Muscle layer of duodenum (tissue), 2 donors: ENCODE results near the gene BRD3OS.

Source experiments
- H3K27ac ChIP-seq: one replicate; pipeline ENCODE4 v1.7.0; 2013; ENCODE audit warnings: mild to moderate bottlenecking, low read length
- H3K27me3 ChIP-seq: one replicate; pipeline ENCODE4 v1.7.0; 2013; ENCODE audit warnings: low read depth, mild to moderate bottlenecking, control low read depth, low read length
- H3K36me3 ChIP-seq, 2 donors: one replicate each; pipeline ENCODE4 v1.7.0; 2013; ENCODE audit warnings: low read length in 2 of 2, control low read depth in 1 of 2, mild to moderate bottlenecking in 1 of 2; ENCODE audit not compliant: insufficient read depth in 2 of 2, control insufficient read depth in 1 of 2
- H3K4me1 ChIP-seq, 2 donors: one replicate each; pipeline ENCODE4 v1.7.0; 2013; ENCODE audit warnings: low read length in 2 of 2, mild to moderate bottlenecking in 2 of 2, control low read depth in 1 of 2, moderate library complexity in 1 of 2; ENCODE audit not compliant: insufficient read depth in 2 of 2, control insufficient read depth in 1 of 2
- H3K4me3 ChIP-seq, 2 donors: one replicate each; pipeline ENCODE4 v1.7.0; 2013; ENCODE audit warnings: low read length in 2 of 2, low read depth in 1 of 2, mild to moderate bottlenecking in 1 of 2
- H3K9me3 ChIP-seq, 2 donors: one replicate each; pipeline ENCODE4 v1.7.0; 2013; ENCODE audit warnings: low read length in 2 of 2, control low read depth in 1 of 2, mild to moderate bottlenecking in 1 of 2; ENCODE audit not compliant: control insufficient read depth in 1 of 2
- donor health status: healthy.

BRD3OS gene

DNA sequence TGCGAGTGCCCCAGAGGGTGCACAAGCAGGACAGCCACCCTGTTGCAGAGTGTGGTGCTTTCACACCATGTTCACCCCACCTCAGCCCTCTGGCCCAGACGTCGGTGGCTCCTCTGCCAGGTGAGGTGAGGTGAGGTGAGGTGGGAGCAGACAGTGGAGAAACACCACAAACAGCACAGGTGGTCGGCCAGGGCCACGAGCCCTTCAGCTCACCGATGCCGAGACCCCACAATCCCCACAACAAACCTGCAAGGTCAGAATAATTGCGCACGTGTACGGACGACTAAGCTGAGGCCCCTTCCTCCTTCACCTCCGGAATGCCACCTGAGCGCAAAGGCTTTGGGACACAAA lies 32.0 kb downstream of the BRD3OS start:
- H3K27ac ChIP-seq: no peak overlapping the region

GRCh38 chr9:134057751-134058701 lies 32.7 kb downstream of the BRD3OS start:
- H3K4me1 ChIP-seq: peaks cover 30 to 77% of the 10 kb centered on the region in 2 donors
- H3K27ac ChIP-seq: no peak overlapping the region
- no peaks in the 10 kb centered on the region for H3K9me3 ChIP-seq
- no peaks in the 10 kb centered on the region for H3K27me3 ChIP-seq
- H3K4me3 ChIP-seq: no peak overlapping the region
- H3K36me3 ChIP-seq: peaks cover under 1 to 1% of the 10 kb centered on the region in 2 donors

More for the DNA sequence above, 32.0 kb downstream of the BRD3OS start:
- H3K36me3 ChIP-seq: peaks cover 7 to 9% of the 10 kb centered on the region in 2 donors
- no peaks in the 10 kb centered on the region for H3K27me3 ChIP-seq
- peaks cover 30 to 70% of the 10 kb centered on the region in 2 donors for H3K4me1 ChIP-seq
- H3K9me3 ChIP-seq: no peaks in the 10 kb centered on the region
- no peak overlapping the region for H3K4me3 ChIP-seq

DNA sequence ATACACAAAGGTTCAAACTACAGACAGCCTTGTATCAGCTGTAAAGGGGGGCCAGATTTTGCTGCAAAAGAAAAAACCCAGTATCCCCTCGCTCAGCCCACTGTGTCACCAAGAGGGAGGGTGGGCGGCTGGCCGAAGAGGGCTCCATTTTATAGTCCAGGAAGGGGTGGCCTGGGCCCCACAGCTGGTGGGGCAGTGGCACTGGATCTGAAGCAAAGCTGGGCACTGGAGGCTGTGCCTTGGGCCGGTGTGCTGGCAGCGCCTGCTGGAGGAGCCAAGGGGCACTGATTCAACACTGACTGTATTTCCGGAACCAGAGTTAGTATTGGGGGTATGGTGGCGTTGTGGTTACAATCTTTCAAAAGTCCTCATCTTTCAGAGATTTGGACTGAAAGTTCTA lies 33.4 kb downstream of the BRD3OS start:
- H3K27ac ChIP-seq: no peak overlapping the region
- H3K27me3 ChIP-seq: no peaks in the 10 kb centered on the region
- peaks cover 30 to 84% of the 10 kb centered on the region in 2 donors for H3K4me1 ChIP-seq
- no peaks in the 10 kb centered on the region for H3K9me3 ChIP-seq
- no peak overlapping the region for H3K4me3 ChIP-seq
- no peaks in the 10 kb centered on the region for H3K36me3 ChIP-seq

GRCh38 chr9:134059188-134059641 lies 33.9 kb downstream of the BRD3OS start:
- H3K9me3 ChIP-seq: no peaks in the 10 kb centered on the region
- no peak overlapping the region for H3K4me3 ChIP-seq
- H3K27ac ChIP-seq: no peak overlapping the region
- no peaks in the 10 kb centered on the region for H3K27me3 ChIP-seq
- H3K36me3 ChIP-seq: no peaks in the 10 kb centered on the region
- H3K4me1 ChIP-seq: peaks cover 30 to 89% of the 10 kb centered on the region in 2 donors

GRCh38 chr9:134059661-134060395 lies 34.5 kb downstream of the BRD3OS start:
- Histone ChIP-seq H3K36me3 (no peaks in the 10 kb centered on the region), H3K4me3 (no peak overlapping the region), H3K27ac (no peak overlapping the region), H3K27me3 (no peaks in the 10 kb centered on the region), H3K4me1 (peaks cover 30 to 94% of the 10 kb centered on the region in 2 donors), H3K9me3 (no peaks in the 10 kb centered on the region)

GRCh38 chr9:134060546-134060945 lies 35.3 kb downstream of the BRD3OS start:
- H3K27me3 ChIP-seq: no peaks in the 10 kb centered on the region
- no peak overlapping the region for H3K4me3 ChIP-seq
- peaks cover 28 to 94% of the 10 kb centered on the region in 2 donors for H3K4me1 ChIP-seq
- H3K9me3 ChIP-seq: no peaks in the 10 kb centered on the region
- H3K27ac ChIP-seq: no peak overlapping the region
- H3K36me3 ChIP-seq: no peaks in the 10 kb centered on the region

DNA sequence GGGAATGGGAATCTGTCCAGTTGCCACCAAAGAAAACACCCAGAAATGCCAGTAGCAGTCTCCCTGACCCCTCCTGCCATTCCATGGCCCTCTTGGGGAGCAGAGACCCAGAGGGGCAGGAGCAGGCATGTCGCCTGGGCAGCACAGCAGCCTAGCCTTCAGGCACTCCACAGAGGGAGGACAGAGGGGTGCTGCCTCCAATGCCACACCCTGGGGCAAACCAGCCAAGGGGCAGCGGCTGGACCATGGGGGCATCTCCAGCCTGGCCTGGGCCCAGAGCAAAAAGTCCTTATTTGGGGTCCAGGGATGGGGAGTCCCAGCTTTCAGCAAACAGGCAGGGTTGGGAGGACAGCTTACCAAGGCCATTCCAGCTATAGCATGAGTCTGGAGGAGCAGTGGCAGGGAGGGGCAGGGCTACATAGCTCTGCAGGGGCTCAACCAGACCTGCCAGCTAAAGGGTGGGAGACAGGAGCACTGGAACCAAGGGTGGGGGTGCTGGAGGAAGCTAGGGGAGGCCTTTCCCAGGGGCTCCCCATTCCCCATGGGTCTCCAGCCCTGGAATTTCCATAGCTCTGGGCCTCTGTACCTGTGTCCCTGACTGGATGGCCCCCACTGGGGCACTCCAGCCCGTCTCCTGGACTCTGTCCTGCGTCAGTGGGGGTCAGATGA lies 35.9 kb downstream of the BRD3OS start:
- no peaks in the 10 kb centered on the region for H3K36me3 ChIP-seq
- H3K9me3 ChIP-seq: no peaks in the 10 kb centered on the region
- H3K4me3 ChIP-seq: no peak overlapping the region
- H3K27me3 ChIP-seq: no peaks in the 10 kb centered on the region
- peaks cover 22 to 93% of the 10 kb centered on the region in 2 donors for H3K4me1 ChIP-seq
- H3K27ac ChIP-seq: no peak overlapping the region

DNA sequence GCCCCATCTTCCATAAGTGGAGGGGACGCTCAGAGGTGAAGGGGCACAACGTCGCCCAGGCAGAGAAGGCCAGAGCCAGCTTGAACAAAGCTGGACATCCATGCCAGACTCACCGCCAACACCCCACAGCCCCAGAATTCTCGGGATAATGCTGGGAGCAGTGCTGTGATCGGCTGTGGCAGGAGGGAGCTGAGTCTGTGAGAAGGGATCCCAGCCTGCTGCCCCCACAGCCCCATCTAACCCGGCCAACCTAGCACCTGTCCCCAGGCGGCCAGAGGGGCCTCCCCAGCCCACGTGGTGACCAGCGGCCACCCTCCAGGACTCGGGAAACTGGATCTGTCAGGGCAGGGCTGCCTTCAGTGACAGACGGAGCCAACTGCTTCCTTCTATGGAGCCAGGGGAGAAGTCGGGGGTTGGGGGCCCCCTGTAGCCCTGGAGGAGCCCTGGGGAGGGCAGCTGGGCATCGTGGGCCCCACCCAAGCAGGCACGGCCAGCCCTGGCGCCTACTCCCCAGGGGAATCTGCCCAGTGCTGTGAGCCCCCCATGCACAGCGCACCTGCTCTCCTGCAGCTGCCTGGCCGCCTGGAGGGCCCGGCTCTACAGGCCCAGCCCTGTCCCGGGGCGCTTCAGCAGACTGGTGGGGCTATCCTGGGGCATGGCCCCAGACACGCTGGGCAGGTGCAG lies 36.5 kb downstream of the BRD3OS start:
- no peaks in the 10 kb centered on the region for H3K36me3 ChIP-seq
- H3K27ac ChIP-seq: no peak overlapping the region
- H3K4me1 ChIP-seq: peaks cover 15 to 89% of the 10 kb centered on the region in 2 donors
- H3K27me3 ChIP-seq: no peaks in the 10 kb centered on the region
- no peaks in the 10 kb centered on the region for H3K9me3 ChIP-seq
- H3K4me3 ChIP-seq: no peak overlapping the region

DNA sequence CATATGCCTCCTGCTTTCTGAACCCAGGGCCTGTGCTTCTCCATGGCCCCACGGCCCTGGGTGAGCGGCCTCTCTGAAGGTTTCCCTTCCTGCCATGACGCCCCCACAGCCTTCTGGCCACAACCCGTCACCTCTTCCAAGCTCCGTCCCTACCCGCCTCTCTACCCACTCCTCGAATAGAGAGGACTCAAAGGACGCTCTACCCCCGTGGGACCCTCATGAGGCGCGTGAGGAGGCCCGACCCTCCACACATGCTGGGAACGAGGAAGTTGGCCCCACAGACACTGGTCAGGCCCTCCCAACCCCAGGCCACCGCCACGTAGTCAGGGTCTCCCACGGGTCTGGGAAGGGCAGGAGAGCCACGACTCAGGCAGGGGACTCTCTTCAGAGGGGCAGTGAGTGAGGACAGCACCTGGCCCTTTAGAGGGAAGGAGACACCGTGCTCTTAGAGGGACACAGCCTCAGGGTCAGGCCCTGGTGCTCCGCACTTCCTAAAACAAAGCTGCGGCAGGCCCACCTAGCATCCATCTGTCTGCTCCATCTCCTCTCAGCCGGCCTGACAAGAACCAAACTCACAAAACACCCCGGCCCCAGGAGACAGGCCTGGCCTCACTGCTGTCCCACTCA lies 37.3 kb downstream of the BRD3OS start:
- peaks cover 15 to 81% of the 10 kb centered on the region in 2 donors for H3K4me1 ChIP-seq
- no peak overlapping the region for H3K4me3 ChIP-seq
- H3K27me3 ChIP-seq: no peaks in the 10 kb centered on the region
- no peaks in the 10 kb centered on the region for H3K36me3 ChIP-seq
- no peaks in the 10 kb centered on the region for H3K9me3 ChIP-seq
- no peak overlapping the region for H3K27ac ChIP-seq

- no peaks in the 10 kb centered on the region for H3K27me3 ChIP-seq
- peaks cover 15 to 78% of the 10 kb centered on the region in 2 donors for H3K4me1 ChIP-seq
- no peak overlapping the region for H3K4me3 ChIP-seq
- no peaks in the 10 kb centered on the region for H3K36me3 ChIP-seq
- H3K27ac ChIP-seq: no peak overlapping the region
- H3K9me3 ChIP-seq: no peaks in the 10 kb centered on the region
Observed at GRCh38 chr9:134063088-134063570, 37.8 kb downstream of the BRD3OS start.
